Smooth muscle cell (in vitro differentiated cells): Measurements from ENCODE around the gene SEMA7A. TPM values are rescaled to one million over a fixed set of nuclear protein-coding genes. Genes with fewer than 3 reads are reported as not detected.

Source experiments
- DNase-seq: peaks from one replicate; lab custom pipeline; 2025; ENCODE audit not compliant: unreplicated experiment; lab: John Stamatoyannopoulos, UW
- H2AFZ ChIP-seq: fragments of 200-600 bp; sonication (generic); 2 replicates; pipeline ENCODE4 v1.6.0; 2016; ENCODE audit warnings: antibody characterized with exemption, low read depth, mild to moderate bottlenecking
- H3F3A ChIP-seq: fragments of 200-600 bp; sonication (generic); 2 replicates; pipeline ENCODE4 v1.6.0; 2017; ENCODE audit warnings: antibody characterized with exemption, low read depth
- H3K27ac ChIP-seq: fragments of 200-600 bp; sonication (generic); 2 replicates; pipeline ENCODE4 v1.5.1; 2016; ENCODE audit warnings: low read depth, mild to moderate bottlenecking
- H3K27me3 ChIP-seq: fragments of 200-600 bp; sonication (generic); 2 replicates; pipeline ENCODE4 v1.6.1; 2016; ENCODE audit warnings: low read depth, mild to moderate bottlenecking
- H3K36me3 ChIP-seq: fragments of 200-600 bp; sonication (generic); 2 replicates; pipeline ENCODE4 v1.5.1; 2016; ENCODE audit warnings: low read depth
- H3K4me1 ChIP-seq: fragments of 200-600 bp; sonication (generic); 2 replicates; pipeline ENCODE4 v1.5.1; 2016; ENCODE audit warnings: low read depth
- H3K4me2 ChIP-seq: fragments of 200-600 bp; sonication (generic); 2 replicates; pipeline ENCODE4 v1.6.0; 2016; ENCODE audit warnings: mild to moderate bottlenecking
- H3K4me3 ChIP-seq: fragments of 200-600 bp; sonication (generic); 2 replicates; pipeline ENCODE4 v1.5.1; 2016; ENCODE audit warnings: mild to moderate bottlenecking
- H3K79me2 ChIP-seq: fragments of 200-600 bp; sonication (generic); 2 replicates; pipeline ENCODE4 v1.6.0; 2016; ENCODE audit warnings: low read depth, mild to moderate bottlenecking
- H3K9ac ChIP-seq: fragments of 200-600 bp; sonication (generic); 2 replicates; pipeline ENCODE4 v1.6.0; 2016; ENCODE audit warnings: low read depth
- H3K9me3 ChIP-seq: fragments of 200-600 bp; sonication (generic); replicated peaks from 2 replicates; pipeline ENCODE4 v1.5.1; 2016; ENCODE audit warnings: low read depth
- H4K20me1 ChIP-seq: fragments of 200-600 bp; sonication (generic); 2 replicates; pipeline ENCODE4 v1.6.0; 2016; ENCODE audit warnings: low read depth
- CTCF ChIP-seq: fragments of 200-600 bp; sonication (generic); IDR thresholded peaks from 2 replicates; pipeline ENCODE4 v1.5.1; 2017; ENCODE audit warnings: borderline replicate concordance, mild to moderate bottlenecking, antibody characterized with exemption; ENCODE audit not compliant: insufficient read depth, poor library complexity, severe bottlenecking
- WGBS: methylation state at CpG from one replicate; pipeline ENCODE4 v1.1.7; 2016; ENCODE audit warnings: low lambda C conversion rate; 5-methylcytosine and 5-hydroxymethylcytosine counted together
- polyA plus RNA-seq: library from polyadenylated mRNA; unstranded; fragments of >200 nt; fragmentation: Nextera tagmentation; extraction: Ambion mirVana; gene quantifications from 2 replicates; pipeline ENCODE4 v1.2.1, GENCODE V29; 2016
- total RNA-seq: library from RNA; depleted of rRNA; stranded (reverse); fragments of >200 nt; gene quantifications from 2 replicates; pipeline ENCODE4 v1.2.3, GENCODE V29; 2014

SEMA7A gene
- total and polyA plus RNA-seq, 2 experiments from 2014 or later = 9.3 to 44.5 TPM

- Histone ChIP-seq H3K4me1 (peaks cover 14% of the 10 kb centered on the region), H4K20me1 (no peaks in the 10 kb centered on the region), H3K9ac (no peak overlapping the region), H3K4me3 (no peak overlapping the region), H3K9me3 (no peaks in the 10 kb centered on the region), H3K27me3 (no peaks in the 10 kb centered on the region), H3K36me3 (no peaks in the 10 kb centered on the region), H3K4me2 (no peak overlapping the region), H3K79me2 (no peaks in the 10 kb centered on the region), H3K27ac (no peak overlapping the region), H3F3A (peaks cover 5% of the 10 kb centered on the region), H2AFZ (no peak overlapping the region)
- no peak for DNase-seq
- TF ChIP-seq CTCF = no peak
- 76% methylated on average over 11 of the region's 11 CpGs for WGBS
Measured at GRCh38 chr15:74400915-74401757, 32.6 kb downstream of the SEMA7A start.

- WGBS = 86% methylated on average over 10 of the region's 10 CpGs
- peaks cover 18% of the 10 kb centered on the region for H3K4me1 ChIP-seq
Measured at GRCh38 chr15:74400313-74400860, 33.4 kb downstream of the SEMA7A start.

GRCh38 chr15:74399511-74400312 lies 34.0 kb downstream of the SEMA7A start:
- TF ChIP-seq CTCF = no peak
- DNase-seq = no peak
- Histone ChIP-seq H3F3A (no peaks in the 10 kb centered on the region), H3K27me3 (no peaks in the 10 kb centered on the region), H2AFZ (no peak overlapping the region), H3K27ac (peak overlapping the region; percentile 43), H3K9ac (peak overlapping the region; percentile 61), H3K79me2 (no peaks in the 10 kb centered on the region), H3K36me3 (no peaks in the 10 kb centered on the region), H3K9me3 (no peaks in the 10 kb centered on the region), H3K4me2 (peak overlapping the region; percentile 61), H4K20me1 (no peaks in the 10 kb centered on the region), H3K4me3 (no peak overlapping the region), H3K4me1 (peaks cover 18% of the 10 kb centered on the region)
- WGBS = 44% methylated on average over 5 of the region's 5 CpGs

More at GRCh38 chr15:74400313-74400860, 33.4 kb downstream of the SEMA7A start:
- Histone ChIP-seq H3K27ac (peak overlapping the region; percentile 43), H3K4me3 (no peak overlapping the region), H3F3A (no peaks in the 10 kb centered on the region), H3K79me2 (no peaks in the 10 kb centered on the region), H3K36me3 (no peaks in the 10 kb centered on the region), H3K9me3 (no peaks in the 10 kb centered on the region), H3K9ac (no peak overlapping the region), H4K20me1 (no peaks in the 10 kb centered on the region), H3K4me2 (peak overlapping the region; percentile 61), H2AFZ (no peak overlapping the region), H3K27me3 (no peaks in the 10 kb centered on the region)
- TF ChIP-seq CTCF = no peak
- no peak for DNase-seq
